Dendritic cell treated with granulocyte-macrophage colony-stimulating factor and Interleukin-4, amounts not matched to agents 40 ng/mL and 50 ng/mL, for 4 days (primary cell): ENCODE results near the gene KRT85.

Experiments used
- H3K27ac Mint-ChIP-seq: one replicate; pipeline ENCODE4 v1.8.0; 2022; ENCODE audit warnings: mild to moderate bottlenecking, mixed read lengths
- H3K27me3 Mint-ChIP-seq: one replicate; pipeline ENCODE4 v1.8.0; 2022; ENCODE audit warnings: mild to moderate bottlenecking, mixed read lengths
- H3K36me3 Mint-ChIP-seq: one replicate; pipeline ENCODE4 v1.8.0; 2022; ENCODE audit warnings: low read depth, mixed read lengths
- H3K4me1 Mint-ChIP-seq: one replicate; pipeline ENCODE4 v1.8.0; 2022; ENCODE audit warnings: low read depth, mixed read lengths
- H3K4me3 Mint-ChIP-seq: one replicate; pipeline ENCODE4 v1.8.0; 2022; ENCODE audit warnings: mild to moderate bottlenecking, moderate library complexity, mixed read lengths
- H3K9me3 Mint-ChIP-seq: one replicate; pipeline ENCODE4 v1.8.0; 2022; ENCODE audit warnings: mixed read lengths
- intact Hi-C: fragments of 100-400 bp; cut with micrococcal nuclease; formaldehyde crosslinking; loops from one replicate; pipeline ENCODE4 v1.15.0; 2022

The KRT85 gene

DNA sequence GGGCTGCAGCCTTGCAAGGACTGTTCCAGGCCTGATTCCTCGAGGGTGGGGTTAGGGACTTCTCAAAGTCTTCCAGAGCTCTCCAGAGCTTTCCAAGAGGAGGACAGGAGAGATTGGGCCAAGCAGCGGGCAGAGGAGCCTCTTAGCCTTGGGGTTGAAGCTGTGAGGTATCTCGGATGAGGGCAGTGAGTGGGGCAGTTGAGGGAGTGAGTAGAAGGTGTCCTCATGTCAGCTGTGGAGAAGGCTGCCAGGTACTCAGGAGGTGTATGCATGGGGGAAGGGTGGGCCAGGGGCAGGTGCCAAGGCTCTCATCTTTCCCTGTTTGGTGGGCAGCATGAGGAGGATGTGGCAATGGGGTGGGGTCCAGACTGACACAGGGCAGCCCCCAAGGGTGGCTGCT, 53.8 kb downstream of the KRT85 start:
- Mint-ChIP-seq H3K4me1 (peaks cover 6% of the 10 kb centered on the region), H3K36me3 (no peaks in the 10 kb centered on the region), H3K9me3 (no peaks in the 10 kb centered on the region), H3K27ac (no peak overlapping the region), H3K27me3 (peaks cover 60% of the 10 kb centered on the region), H3K4me3 (no peak overlapping the region)
- intact Hi-C loops = no loop called here

DNA sequence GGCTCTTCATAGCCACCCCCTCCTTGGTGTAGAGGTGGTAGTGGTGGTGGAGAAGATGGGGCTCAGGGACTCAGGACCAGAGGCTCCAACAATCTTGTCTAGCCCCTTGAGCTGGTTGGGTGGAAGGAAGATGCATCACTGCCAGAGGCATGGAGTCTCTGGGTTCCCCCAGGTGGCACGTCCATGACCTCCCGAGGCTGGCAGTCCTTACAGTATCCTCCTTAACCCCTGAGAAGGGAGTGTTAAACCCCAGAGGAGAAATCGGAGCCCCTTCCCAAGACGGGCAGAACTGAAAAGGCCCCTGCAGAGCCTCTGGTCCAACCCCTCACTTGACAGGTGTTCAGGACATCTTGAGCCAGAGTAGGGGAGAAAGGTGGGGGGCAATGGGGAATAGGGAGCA, 55.2 kb downstream of the KRT85 start:
- H3K9me3 Mint-ChIP-seq = no peaks in the 10 kb centered on the region

GRCh38 chr12:52311285-52311648, 56.0 kb downstream of the KRT85 start:
- peaks cover 11% of the 10 kb centered on the region for H3K4me1 Mint-ChIP-seq
- H3K27ac Mint-ChIP-seq = no peak overlapping the region
- H3K9me3 Mint-ChIP-seq = no peaks in the 10 kb centered on the region
- intact Hi-C loops = no loop called here
- H3K27me3 Mint-ChIP-seq = peaks cover 76% of the 10 kb centered on the region
- no peaks in the 10 kb centered on the region for H3K36me3 Mint-ChIP-seq
- H3K4me3 Mint-ChIP-seq = no peak overlapping the region

More for the DNA sequence above, 55.2 kb downstream of the KRT85 start:
- H3K4me1 Mint-ChIP-seq = peaks cover 11% of the 10 kb centered on the region
- H3K4me3 Mint-ChIP-seq = no peak overlapping the region
- H3K27ac Mint-ChIP-seq = no peak overlapping the region
- intact Hi-C loops = no loop called here
- peaks cover 68% of the 10 kb centered on the region for H3K27me3 Mint-ChIP-seq
- H3K36me3 Mint-ChIP-seq = no peaks in the 10 kb centered on the region

DNA sequence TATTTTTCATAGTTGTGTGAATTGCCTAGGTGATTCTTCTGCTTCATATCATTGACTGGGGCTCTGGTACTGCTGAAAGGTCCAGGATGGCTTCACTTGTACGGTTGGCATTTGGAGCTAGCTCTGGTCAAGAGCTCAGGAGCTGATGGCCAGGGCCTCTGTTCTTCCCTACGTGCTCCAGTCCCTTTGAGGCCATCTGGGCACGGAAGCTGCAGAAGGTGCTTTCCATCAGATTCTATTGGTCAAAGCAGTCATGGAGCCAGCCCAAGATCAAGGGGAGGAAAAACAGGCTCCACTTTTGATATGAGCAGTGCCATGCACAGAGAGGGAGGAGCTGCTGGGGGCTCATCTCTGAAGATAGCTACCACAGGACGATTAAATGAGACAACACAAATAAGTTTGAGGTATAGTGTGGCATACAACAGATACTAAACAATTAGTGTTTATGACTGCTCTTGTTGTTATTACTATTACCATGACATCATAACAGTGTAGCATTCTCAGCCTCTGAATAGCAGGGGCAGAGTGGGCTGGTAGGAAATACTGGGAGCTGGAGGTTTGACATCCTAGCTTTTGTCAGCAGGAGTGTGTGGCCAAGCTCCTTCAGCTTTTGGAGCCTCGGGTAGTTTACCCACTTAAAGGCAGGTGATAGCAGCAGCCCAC, 56.5 kb downstream of the KRT85 start:
- intact Hi-C loops = no loop called here
- H3K4me1 Mint-ChIP-seq = peaks cover 11% of the 10 kb centered on the region
- no peaks in the 10 kb centered on the region for H3K36me3 Mint-ChIP-seq
- H3K27me3 Mint-ChIP-seq = peaks cover 80% of the 10 kb centered on the region
- no peak overlapping the region for H3K27ac Mint-ChIP-seq
- no peak overlapping the region for H3K4me3 Mint-ChIP-seq
- H3K9me3 Mint-ChIP-seq = no peaks in the 10 kb centered on the region
